ENCODE results near the gene IMPA2.

IMPA2 gene

DNA sequence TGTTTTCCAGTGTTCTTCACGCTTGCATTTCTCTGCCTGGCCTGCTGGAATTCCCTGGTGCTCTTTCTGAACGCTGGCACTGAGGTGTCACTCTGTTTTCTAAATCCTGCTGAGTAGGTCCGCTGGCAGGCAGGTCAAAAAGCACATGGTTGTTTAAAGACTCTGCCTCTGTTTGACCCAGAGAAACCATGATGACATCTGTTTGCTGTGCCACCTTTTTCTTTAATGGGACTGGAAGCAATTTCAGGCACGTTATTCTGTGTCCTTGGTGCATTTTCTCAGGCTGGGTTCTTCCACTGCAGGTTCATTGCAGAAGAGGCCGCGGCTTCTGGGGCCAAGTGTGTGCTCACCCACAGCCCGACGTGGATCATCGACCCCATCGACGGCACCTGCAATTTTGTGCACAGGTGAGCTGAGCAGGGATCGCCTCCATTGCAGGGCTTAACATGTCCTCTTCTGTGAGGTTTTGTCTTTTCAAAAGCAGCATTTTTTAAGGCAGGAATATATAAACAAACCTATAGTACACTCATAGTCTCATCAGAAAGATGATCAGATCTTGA, 28.4 kb downstream of the IMPA2 start:
- DNase-seq: no peak

DNA sequence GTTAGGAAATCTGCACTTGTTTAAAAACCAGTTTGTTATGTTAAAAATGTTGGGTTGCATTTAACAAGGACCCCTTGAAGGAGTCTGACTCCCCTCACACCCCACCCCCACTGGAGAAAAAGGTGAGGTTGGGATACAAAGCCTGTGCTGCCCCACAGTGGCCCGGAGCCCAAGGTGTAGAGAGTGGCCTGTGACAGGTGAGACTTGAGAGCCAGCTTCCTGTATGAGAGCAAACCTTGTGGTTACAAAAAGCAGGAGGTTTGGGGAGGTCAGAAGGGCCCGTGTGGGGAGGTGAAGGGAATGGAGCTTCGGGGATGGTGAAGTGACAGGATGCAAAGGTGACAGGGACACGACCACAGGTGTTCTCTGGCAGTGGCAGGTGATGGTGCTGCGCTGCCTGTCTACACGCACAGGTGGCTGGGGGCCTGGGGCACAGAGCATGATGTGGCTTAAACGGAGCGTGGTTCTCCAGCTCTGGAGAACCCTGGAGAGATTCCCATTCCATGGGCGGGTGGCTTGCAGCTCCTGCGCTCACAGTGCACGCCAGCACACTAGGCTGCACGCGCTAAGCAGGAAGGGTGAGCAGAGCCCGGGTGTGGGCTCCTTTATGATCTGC, 29.0 kb downstream of the IMPA2 start:
- DNase-seq: no peak

- no peak for DNase-seq
Measured at GRCh38 chr18:12011199-12011956, 30.1 kb downstream of the IMPA2 start.

DNA sequence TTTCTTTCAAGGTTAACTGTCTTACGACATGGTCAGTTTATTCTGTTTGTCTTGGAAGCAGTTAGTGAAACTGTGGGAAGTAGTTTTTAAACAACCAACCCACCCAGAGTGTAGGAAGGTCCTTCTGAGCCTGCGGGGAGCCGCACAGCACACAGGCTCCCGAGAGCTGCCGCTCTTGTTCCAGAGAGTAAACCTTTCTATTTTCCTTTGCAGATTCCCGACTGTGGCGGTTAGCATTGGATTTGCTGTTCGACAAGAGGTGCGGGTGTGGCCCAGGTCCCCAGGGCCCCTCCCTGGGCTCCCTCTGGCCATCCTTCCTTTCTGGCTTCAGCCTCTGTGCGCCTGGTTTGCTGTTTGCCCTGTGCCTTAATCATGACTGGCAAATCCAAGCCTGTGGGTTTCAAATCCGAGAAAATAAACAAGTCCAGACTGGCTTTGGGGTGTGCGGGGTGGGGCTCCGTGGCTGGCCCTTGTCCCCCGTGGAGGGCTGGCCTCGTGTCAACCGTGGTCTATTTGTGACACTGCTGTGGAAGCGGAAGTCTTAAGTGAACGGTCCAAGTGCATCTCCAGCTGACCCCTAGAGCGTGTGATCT, 30.7 kb downstream of the IMPA2 start:
- DNase-seq: no peak

DNA sequence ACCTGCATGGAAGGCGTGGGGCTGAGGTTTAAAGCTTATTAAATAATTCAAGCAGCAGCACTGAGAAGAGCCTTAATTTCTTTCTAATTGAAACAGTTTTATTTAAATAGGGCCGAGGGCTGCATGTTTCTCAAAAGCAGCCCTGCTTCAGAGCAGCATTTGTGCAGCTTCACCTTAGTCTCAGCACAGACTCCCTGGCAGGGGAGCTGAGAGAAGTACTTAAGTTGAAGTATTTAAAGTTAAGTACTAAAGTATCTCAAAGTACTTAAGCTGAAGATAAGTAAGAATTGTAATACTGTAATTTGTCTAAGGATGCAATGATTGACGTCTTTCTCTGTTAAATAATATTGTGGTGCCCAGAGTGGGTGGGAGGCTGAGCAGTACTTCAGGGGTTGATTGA, 31.4 kb downstream of the IMPA2 start:
- DNase-seq: no peak

GRCh38 chr18:12013186-12013916, 32.0 kb downstream of the IMPA2 start:
- no peak for DNase-seq

DNA sequence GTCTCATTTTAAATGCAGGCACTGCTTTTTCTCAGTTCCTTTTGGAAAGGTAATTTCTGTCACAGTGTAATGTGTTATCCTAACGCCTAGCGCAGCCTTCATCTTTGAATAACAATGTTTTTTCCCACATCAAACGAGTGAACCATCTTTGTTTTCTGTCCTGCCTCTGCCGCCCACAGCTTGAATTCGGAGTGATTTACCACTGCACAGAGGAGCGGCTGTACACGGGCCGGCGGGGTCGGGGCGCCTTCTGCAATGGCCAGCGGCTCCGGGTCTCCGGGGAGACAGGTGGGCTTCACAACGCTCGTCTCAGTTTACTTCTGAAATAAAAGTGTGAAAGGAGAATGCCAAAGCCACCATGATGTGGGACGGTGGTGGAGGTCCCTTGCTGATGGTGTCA, 32.8 kb downstream of the IMPA2 start:
- no peak for DNase-seq

GRCh38 chr18:12014521-12015415, 33.5 kb downstream of the IMPA2 start:
- DNase-seq: no peak

DNA sequence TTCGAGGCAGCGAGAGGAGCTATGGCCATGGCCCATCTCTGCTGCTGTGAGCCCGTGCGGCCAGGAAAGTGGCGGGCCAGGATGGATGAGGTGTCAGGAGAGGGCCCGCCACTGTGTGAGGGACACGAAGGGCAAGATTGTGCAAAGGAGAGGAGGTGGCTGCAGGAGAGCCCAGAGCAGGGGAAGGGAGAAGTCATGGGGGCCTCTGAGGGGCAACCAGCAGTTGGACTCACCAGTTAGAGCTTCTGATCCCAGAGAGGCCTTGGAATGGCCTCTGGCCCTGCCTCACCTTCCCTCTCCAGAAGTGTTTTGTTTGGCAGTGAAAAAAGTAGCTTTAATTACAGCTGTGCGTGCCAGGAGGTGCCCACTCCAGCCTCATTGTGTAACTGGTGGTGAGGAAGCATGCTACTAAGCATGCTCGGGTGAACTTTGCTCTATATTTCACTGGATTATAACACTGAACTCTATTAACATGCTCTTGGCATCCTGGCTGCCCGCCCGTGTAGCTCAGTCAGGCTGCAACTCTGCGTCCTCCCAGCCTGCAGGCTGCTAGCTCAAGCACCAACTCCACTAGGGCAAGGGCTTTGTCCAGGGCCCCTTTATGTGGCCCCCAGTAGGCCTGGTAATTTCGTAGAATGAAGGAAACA, 34.2 kb downstream of the IMPA2 start:
- DNase-seq: no peak

GRCh38 chr18:12017081-12017480, 35.8 kb downstream of the IMPA2 start:
- DNase-seq: no peak

DNA sequence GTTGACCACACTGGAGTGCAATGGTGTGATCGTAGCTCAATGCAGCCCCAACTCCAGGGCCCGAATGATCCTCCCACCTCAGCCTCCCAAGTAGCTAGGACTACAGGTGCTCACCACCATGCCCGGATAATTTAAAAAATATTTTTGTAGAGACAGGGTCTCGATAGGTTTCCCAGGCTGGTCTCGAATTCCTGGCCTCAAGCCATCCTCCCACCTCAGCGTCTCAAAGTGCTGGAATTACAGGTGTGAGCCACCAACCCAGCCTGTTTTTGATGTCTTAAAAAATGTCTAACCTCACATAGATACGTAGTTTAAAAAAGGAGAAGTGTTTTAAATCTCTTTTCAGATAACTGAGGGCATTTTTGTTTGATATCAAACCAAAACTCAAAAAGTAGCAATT, 37.6 kb downstream of the IMPA2 start:
- DNase-seq: no peak

- DNase-seq: no peak
Measured at GRCh38 chr18:12021077-12021476, 39.8 kb downstream of the IMPA2 start.

GRCh38 chr18:12021596-12021995, 40.3 kb downstream of the IMPA2 start:
- DNase-seq: no peak

- no peak for DNase-seq
Measured at GRCh38 chr18:12023375-12023774, 42.1 kb downstream of the IMPA2 start.

- no peak for DNase-seq
Measured at GRCh38 chr18:12026562-12026961, 45.3 kb downstream of the IMPA2 start.

- DNase-seq: no peak
Measured at GRCh38 chr18:12027046-12027445, 45.7 kb downstream of the IMPA2 start.

DNA sequence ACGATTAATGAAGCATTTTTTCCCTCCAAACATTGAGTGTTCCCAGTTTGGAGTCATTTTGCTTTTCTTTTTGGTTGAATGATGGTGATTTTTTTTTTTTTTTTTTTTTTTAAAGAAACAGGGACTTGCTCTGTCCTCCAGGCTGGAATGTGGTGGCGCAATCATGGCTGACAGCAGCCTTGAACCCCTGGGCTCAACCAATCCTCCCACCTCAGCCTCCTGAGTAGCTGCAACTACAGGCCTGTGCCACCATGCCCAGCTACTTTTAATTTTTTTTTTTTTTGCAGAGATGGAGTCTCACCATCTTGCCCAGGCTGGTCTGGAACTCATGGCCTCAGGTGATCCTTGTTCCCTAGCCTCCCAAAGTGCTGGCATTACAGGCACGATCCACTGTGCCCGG, 46.2 kb downstream of the IMPA2 start:
- no peak for DNase-seq

GRCh38 chr18:12028040-12028628, 46.8 kb downstream of the IMPA2 start:
- DNase-seq: no peak

DNA sequence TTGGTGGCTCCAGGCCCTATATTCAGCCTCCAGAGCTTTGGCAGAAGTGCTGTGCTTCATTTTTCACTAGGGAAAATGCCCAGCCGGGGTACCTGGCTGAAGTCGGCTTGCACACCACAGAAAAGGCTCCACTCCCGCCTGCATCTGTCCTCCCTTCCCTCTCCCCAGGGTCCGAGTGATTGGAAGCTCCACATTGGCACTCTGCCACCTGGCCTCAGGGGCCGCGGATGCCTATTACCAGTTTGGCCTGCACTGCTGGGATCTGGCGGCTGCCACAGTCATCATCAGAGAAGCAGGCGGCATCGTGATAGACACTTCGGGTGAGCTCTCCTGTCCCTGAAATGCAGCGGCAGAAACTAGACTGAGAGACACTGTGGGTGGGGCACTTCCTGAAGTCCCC, 47.4 kb downstream of the IMPA2 start:
- DNase-seq: no peak

GRCh38 chr18:12029786-12030584, 48.7 kb downstream of the IMPA2 start:
- DNase-seq: no peak

- DNase-seq: no peak
Measured at GRCh38 chr18:12030670-12031069, 49.4 kb downstream of the IMPA2 start.

All from NCI-H446 treated with DMSO at 0.1 percent for 48 hours (cell line).